Measurements from ENCODE around the gene APOL2.

The APOL2 gene

DNA sequence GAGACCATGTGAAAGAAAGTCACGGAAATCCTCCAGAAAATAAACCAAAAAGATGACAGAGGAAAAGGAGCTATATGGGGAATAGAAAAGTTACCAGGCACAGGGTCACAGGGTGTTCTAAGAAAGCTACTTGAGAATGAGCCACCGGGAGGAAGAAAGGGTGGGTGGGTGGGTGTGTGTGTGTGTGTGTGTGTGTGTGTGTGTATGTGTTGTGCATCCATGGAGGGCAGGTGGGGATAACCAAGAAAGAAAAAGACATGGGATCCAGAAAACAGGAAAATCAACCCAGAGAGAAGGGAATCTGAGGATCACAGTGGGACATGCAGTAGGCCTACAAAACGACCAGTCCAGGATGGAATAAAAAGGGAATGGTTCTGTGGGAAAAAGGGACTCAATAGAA, 3.7 kb downstream of the APOL2 start:
- Histone ChIP-seq H3K4me3 (ENCODE audit: low read length) (no peak overlapping the region), H3K9me3 (replicated peaks; ENCODE audit: insufficient read depth, low read length) (no peaks in the 10 kb centered on the region), H3K9ac (ENCODE audit: low read length) (no peak overlapping the region), H3F3A (ENCODE audit: insufficient read depth, low read length) (peaks cover 10% of the 10 kb centered on the region), H3K4me2 (ENCODE audit: low read depth, low read length) (peak overlapping the region; percentile 70; the same call in 1 of the 2 replicates), H4K20me1 (ENCODE audit: insufficient read depth, low read length) (no peaks in the 10 kb centered on the region), H3K4me1 (ENCODE audit: low read length) (peaks cover 25% of the 10 kb centered on the region), H3K79me2 (ENCODE audit: low read length) (peaks cover 66% of the 10 kb centered on the region), H3K27me3 (replicated peaks; ENCODE audit: insufficient read depth, low read length) (no peaks in the 10 kb centered on the region), H3K9me2 (replicated peaks; ENCODE audit: insufficient read depth, low read length) (no peaks in the 10 kb centered on the region), H3K27ac (ENCODE audit: low read length) (no peak overlapping the region), H2AFZ (ENCODE audit: low read length) (no peak overlapping the region), H3K36me3 (replicated peaks; ENCODE audit: insufficient read depth, low read length) (0 out of 2 replicates have a peak, but pooled peaks cover 9% of the 10 kb centered on the region)
- TF ChIP-seq, protein P1, sequence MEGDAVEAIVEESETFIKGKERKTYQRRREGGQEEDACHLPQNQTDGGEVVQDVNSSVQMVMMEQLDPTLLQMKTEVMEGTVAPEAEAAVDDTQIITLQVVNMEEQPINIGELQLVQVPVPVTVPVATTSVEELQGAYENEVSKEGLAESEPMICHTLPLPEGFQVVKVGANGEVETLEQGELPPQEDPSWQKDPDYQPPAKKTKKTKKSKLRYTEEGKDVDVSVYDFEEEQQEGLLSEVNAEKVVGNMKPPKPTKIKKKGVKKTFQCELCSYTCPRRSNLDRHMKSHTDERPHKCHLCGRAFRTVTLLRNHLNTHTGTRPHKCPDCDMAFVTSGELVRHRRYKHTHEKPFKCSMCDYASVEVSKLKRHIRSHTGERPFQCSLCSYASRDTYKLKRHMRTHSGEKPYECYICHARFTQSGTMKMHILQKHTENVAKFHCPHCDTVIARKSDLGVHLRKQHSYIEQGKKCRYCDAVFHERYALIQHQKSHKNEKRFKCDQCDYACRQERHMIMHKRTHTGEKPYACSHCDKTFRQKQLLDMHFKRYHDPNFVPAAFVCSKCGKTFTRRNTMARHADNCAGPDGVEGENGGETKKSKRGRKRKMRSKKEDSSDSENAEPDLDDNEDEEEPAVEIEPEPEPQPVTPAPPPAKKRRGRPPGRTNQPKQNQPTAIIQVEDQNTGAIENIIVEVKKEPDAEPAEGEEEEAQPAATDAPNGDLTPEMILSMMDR (IDR thresholded peaks at IDR 0.05; ENCODE audit: low read length), result no peak
- TF ChIP-seq EZH2phosphoT487 (IDR thresholded peaks at IDR 0.05; ENCODE audit: low read length) (no peak), EZH2 (optimal IDR thresholded peaks at IDR 0.05; ENCODE audit: low read depth, low read length) (no peak)
- DNase-seq, result no peak

DNA sequence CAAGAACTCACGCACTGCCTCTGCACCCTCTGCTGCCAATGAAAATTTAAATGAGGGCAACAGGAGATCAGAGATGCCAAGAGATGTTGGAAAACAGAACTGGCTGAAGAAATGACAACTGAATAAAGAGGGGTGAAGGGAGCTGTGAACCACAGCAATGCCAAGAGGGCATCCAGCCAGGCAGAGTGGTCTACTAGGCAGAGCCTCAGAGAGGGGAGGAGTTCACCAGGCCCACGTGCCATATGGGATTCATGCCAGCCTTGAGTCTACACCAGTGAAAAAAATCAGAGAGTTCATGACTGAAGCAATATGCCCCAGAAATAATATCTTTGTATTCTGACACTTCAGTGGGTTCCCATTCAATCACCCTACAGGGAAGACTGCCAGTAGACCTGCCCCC, 4.4 kb downstream of the APOL2 start:
- Histone ChIP-seq H3K9ac (ENCODE audit: low read length) (no peak overlapping the region), H2AFZ (ENCODE audit: low read length) (no peak overlapping the region), H3K4me2 (ENCODE audit: low read depth, low read length) (no peak overlapping the region), H3K36me3 (replicated peaks; ENCODE audit: insufficient read depth, low read length) (0 out of 2 replicates have a peak, but pooled peaks cover 9% of the 10 kb centered on the region), H3K4me3 (ENCODE audit: low read length) (no peak overlapping the region), H3K27ac (ENCODE audit: low read length) (no peak overlapping the region), H3K9me3 (replicated peaks; ENCODE audit: insufficient read depth, low read length) (no peaks in the 10 kb centered on the region), H4K20me1 (ENCODE audit: insufficient read depth, low read length) (no peaks in the 10 kb centered on the region), H3K79me2 (ENCODE audit: low read length) (peaks cover 66% of the 10 kb centered on the region), H3K27me3 (replicated peaks; ENCODE audit: insufficient read depth, low read length) (no peaks in the 10 kb centered on the region), H3F3A (ENCODE audit: insufficient read depth, low read length) (peaks cover 10% of the 10 kb centered on the region), H3K4me1 (ENCODE audit: low read length) (peaks cover 23% of the 10 kb centered on the region), H3K9me2 (replicated peaks; ENCODE audit: insufficient read depth, low read length) (no peaks in the 10 kb centered on the region)
- TF ChIP-seq EZH2phosphoT487 (IDR thresholded peaks at IDR 0.05; ENCODE audit: low read length) (no peak), EZH2 (optimal IDR thresholded peaks at IDR 0.05; ENCODE audit: low read depth, low read length) (no peak)
- TF ChIP-seq, protein P1 (IDR thresholded peaks at IDR 0.05; ENCODE audit: low read length), result no peak
- DNase-seq, result no peak

DNA sequence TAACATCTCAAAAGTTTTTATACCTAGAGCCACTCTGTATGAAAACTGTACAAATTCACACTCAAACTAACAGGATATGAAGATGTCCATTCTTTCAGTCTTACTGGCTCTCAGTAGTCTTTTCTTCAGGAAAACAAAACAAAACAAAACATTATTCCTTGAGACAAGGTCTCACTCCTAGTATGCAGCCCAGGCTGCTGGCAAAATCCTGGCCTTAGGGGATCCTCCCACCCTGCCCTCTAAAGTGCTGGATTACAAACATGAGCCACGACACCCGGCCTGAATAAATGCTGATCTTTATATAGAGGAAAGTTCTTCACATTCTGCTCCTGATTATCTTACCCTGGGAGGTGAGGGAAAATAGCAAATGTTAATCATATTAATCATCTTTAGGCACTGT, 5.1 kb downstream of the APOL2 start:
- no peaks in the 10 kb centered on the region for H3K9me3 ChIP-seq (replicated peaks; ENCODE audit: insufficient read depth, low read length)
- H3K4me2 ChIP-seq (ENCODE audit: low read depth, low read length), result no peak overlapping the region
- no peaks in the 10 kb centered on the region for H3K9me2 ChIP-seq (replicated peaks; ENCODE audit: insufficient read depth, low read length)
- H3K4me3 ChIP-seq (ENCODE audit: low read length), result no peak overlapping the region
- no peaks in the 10 kb centered on the region for H4K20me1 ChIP-seq (ENCODE audit: insufficient read depth, low read length)
- peaks cover 63% of the 10 kb centered on the region for H3K79me2 ChIP-seq (ENCODE audit: low read length)
- no peak overlapping the region for H3K9ac ChIP-seq (ENCODE audit: low read length)
- no peak for DNase-seq
- H3K36me3 ChIP-seq (replicated peaks; ENCODE audit: insufficient read depth, low read length), result 0 out of 2 replicates have a peak, but pooled peaks cover 9% of the 10 kb centered on the region
- H3F3A ChIP-seq (ENCODE audit: insufficient read depth, low read length), result peaks cover 9% of the 10 kb centered on the region; the same call in 1 of the 2 replicates
- no peak overlapping the region for H3K27ac ChIP-seq (ENCODE audit: low read length)
- no peaks in the 10 kb centered on the region for H3K27me3 ChIP-seq (replicated peaks; ENCODE audit: insufficient read depth, low read length)
- H3K4me1 ChIP-seq (ENCODE audit: low read length), result peaks cover 19% of the 10 kb centered on the region
- TF ChIP-seq, protein P1 (IDR thresholded peaks at IDR 0.05; ENCODE audit: low read length), result no peak
- no peak for TF ChIP-seq EZH2 (optimal IDR thresholded peaks at IDR 0.05; ENCODE audit: low read depth, low read length)
- no peak for TF ChIP-seq EZH2phosphoT487 (IDR thresholded peaks at IDR 0.05; ENCODE audit: low read length)
- H2AFZ ChIP-seq (ENCODE audit: low read length), result no peak overlapping the region
